Measurements from ENCODE around the gene ADGRG6.

- TF ChIP-seq POLR2AphosphoS5 (IDR thresholded peaks at IDR 0.05; ENCODE audit: low read depth, low read length) (no peak), TAF1 (IDR thresholded peaks at IDR 0.05; ENCODE audit: borderline replicate concordance, insufficient read depth, low read length) (no peak)
These were observed 1.5 kb upstream of the ADGRG6 start for GRCh38 chr6:142300302-142300701.
